Esophagus (tissue), 2 donors: ENCODE data around the gene SPOCD1. TPM values are rescaled to one million over a fixed set of nuclear protein-coding genes. Genes with fewer than 3 reads are reported as not detected.
"Not testable (repeated sequence)": the region's sequence is repeated elsewhere in the genome, so short reads cannot be mapped to it uniquely, and the experiment has no call there.

Experiments used
- H3K27ac ChIP-seq, 2 donors: one replicate each; pipeline ENCODE4 v1.5.1; 2013; ENCODE audit warnings: low read depth in 2 of 2, mild to moderate bottlenecking in 2 of 2, inconsistent platforms in 1 of 2, low read length in 1 of 2, moderate library complexity in 1 of 2
- H3K27me3 ChIP-seq, 2 donors: one replicate each; pipeline ENCODE4 v1.6.1; 2013; ENCODE audit warnings: low read length in 2 of 2, control low read depth in 1 of 2, mild to moderate bottlenecking in 1 of 2; ENCODE audit not compliant: insufficient read depth in 2 of 2, control insufficient read depth in 1 of 2
- H3K36me3 ChIP-seq, 2 donors: one replicate each; pipeline ENCODE4 v1.6.1; 2013; ENCODE audit warnings: low read length in 1 of 2; ENCODE audit not compliant: control insufficient read depth in 2 of 2, insufficient read depth in 2 of 2
- H3K4me1 ChIP-seq, 2 donors: one replicate each; pipeline ENCODE4 v1.6.1; 2013; ENCODE audit warnings: low read length in 1 of 2; ENCODE audit not compliant: control insufficient read depth in 2 of 2, insufficient read depth in 2 of 2
- H3K4me3 ChIP-seq, 2 donors: one replicate each; pipeline ENCODE4 v1.5.1; 2013; ENCODE audit warnings: low read length in 2 of 2, mild to moderate bottlenecking in 2 of 2, low read depth in 1 of 2, moderate library complexity in 1 of 2
- H3K9me3 ChIP-seq, 2 donors: one replicate each; pipeline ENCODE4 v1.6.1; 2013; ENCODE audit warnings: mild to moderate bottlenecking in 2 of 2, low read depth in 1 of 2, low read length in 1 of 2, moderate library complexity in 1 of 2; ENCODE audit not compliant: control insufficient read depth in 2 of 2, insufficient read depth in 1 of 2
- WGBS, 2 donors: extraction: QIAGEN DNeasy Blood & Tissue Kit; methylation state at CpG; one replicate each; pipeline ENCODE4 v1.1.7; 2013; 5-methylcytosine and 5-hydroxymethylcytosine counted together
- polyA plus RNA-seq, 2 donors: library from polyadenylated mRNA; stranded (reverse); fragments of 200-250 nt; gene quantifications; one replicate each; pipeline ENCODE4 v1.2.3, GENCODE V29; 2013
- donor health status: healthy with polysubstance abuse.
- donor health status: Bipolar disorder and iron deficiency.

SPOCD1 gene
- polyA plus RNA-seq, 2 donors: 0.08 to 0.13 TPM

- no peaks in the 10 kb centered on the region for H3K27me3 ChIP-seq
- no peak overlapping the region for H3K4me3 ChIP-seq
- no peak overlapping the region for H3K27ac ChIP-seq
- WGBS, 2 donors: 71 to 83% methylated on average over 9 of the region's 9 CpGs
- H3K36me3 ChIP-seq: no peaks in the 10 kb centered on the region
- no peaks in the 10 kb centered on the region for H3K4me1 ChIP-seq
- H3K9me3 ChIP-seq: no peaks in the 10 kb centered on the region
Measured at GRCh38 chr1:31831397-31832378, 15.9 kb upstream of the SPOCD1 start.

- H3K4me3 ChIP-seq: no peak overlapping the region
- WGBS, 2 donors: 65 to 89% methylated on average over 8 of the region's 8 CpGs
- no peaks in the 10 kb centered on the region for H3K4me1 ChIP-seq
Measured at GRCh38 chr1:31830511-31830910, 14.7 kb upstream of the SPOCD1 start.

GRCh38 chr1:31830065-31830464 is 14.2 kb upstream of the SPOCD1 start:
- Histone ChIP-seq H3K27ac (no peak overlapping the region), H3K9me3 (no peaks in the 10 kb centered on the region), H3K27me3 (no peaks in the 10 kb centered on the region), H3K4me3 (no peak overlapping the region), H3K4me1 (no peaks in the 10 kb centered on the region), H3K36me3 (no peaks in the 10 kb centered on the region)
- 91 to 94% methylated on average over 10 of the region's 10 CpGs for WGBS, 2 donors

More at GRCh38 chr1:31830511-31830910, 14.7 kb upstream of the SPOCD1 start:
- Histone ChIP-seq H3K36me3 (no peaks in the 10 kb centered on the region), H3K9me3 (no peaks in the 10 kb centered on the region), H3K27me3 (no peaks in the 10 kb centered on the region), H3K27ac (no peak overlapping the region)

- H3K4me3 ChIP-seq: no peak overlapping the region
- no peaks in the 10 kb centered on the region for H3K9me3 ChIP-seq
- 91 to 92% methylated on average over 13 to 15 of the region's 15 CpGs for whole genome bisulfite sequencing, 2 donors
- H3K27ac ChIP-seq: no peak overlapping the region
- no peaks in the 10 kb centered on the region for H3K4me1 ChIP-seq
- H3K36me3 ChIP-seq: no peaks in the 10 kb centered on the region
- no peaks in the 10 kb centered on the region for H3K27me3 ChIP-seq
Measured at GRCh38 chr1:31828926-31829690, 13.3 kb upstream of the SPOCD1 start.

GRCh38 chr1:31828341-31828740 is 12.5 kb upstream of the SPOCD1 start:
- 69 to 71% methylated on average over 8 of the region's 8 CpGs for WGBS, 2 donors

GRCh38 chr1:31823780-31824179 is 8.0 kb upstream of the SPOCD1 start:
- no peaks in the 10 kb centered on the region for H3K27me3 ChIP-seq
- H3K4me1 ChIP-seq: no peaks in the 10 kb centered on the region
- no peak overlapping the region for H3K4me3 ChIP-seq
- no peak overlapping the region for H3K27ac ChIP-seq
- H3K9me3 ChIP-seq: no peaks in the 10 kb centered on the region
- WGBS, 2 donors: 98% methylated on average over 4 of the region's 4 CpGs
- no peaks in the 10 kb centered on the region for H3K36me3 ChIP-seq

More at GRCh38 chr1:31828341-31828740, 12.5 kb upstream of the SPOCD1 start:
- no peak overlapping the region for H3K27ac ChIP-seq
- no peak overlapping the region for H3K4me3 ChIP-seq
- H3K27me3 ChIP-seq: no peaks in the 10 kb centered on the region
- H3K4me1 ChIP-seq: no peaks in the 10 kb centered on the region
- H3K9me3 ChIP-seq: no peaks in the 10 kb centered on the region
- H3K36me3 ChIP-seq: no peaks in the 10 kb centered on the region

- Histone ChIP-seq H3K4me3 (no peak overlapping the region), H3K27me3 (no peaks in the 10 kb centered on the region), H3K27ac (no peak overlapping the region), H3K36me3 (no peaks in the 10 kb centered on the region), H3K4me1 (no peaks in the 10 kb centered on the region), H3K9me3 (no peaks in the 10 kb centered on the region)
- 84 to 88% methylated on average over 3 of the region's 3 CpGs for WGBS, 2 donors
Measured at GRCh38 chr1:31822766-31823165, 6.9 kb upstream of the SPOCD1 start.

- not testable (repeated sequence) for H3K9me3 ChIP-seq, H3K4me3 ChIP-seq, H3K36me3 ChIP-seq, H3K27me3 ChIP-seq, H3K4me1 ChIP-seq, H3K27ac ChIP-seq
- 93% methylated on average over 7 of the region's 7 CpGs for WGBS, 2 donors
Measured at GRCh38 chr1:31820196-31820595, 4.4 kb upstream of the SPOCD1 start.

GRCh38 chr1:31818206-31818605 is 2.4 kb upstream of the SPOCD1 start:
- Histone ChIP-seq H3K9me3 (no peaks in the 10 kb centered on the region), H3K4me1 (peaks cover 0 to 4% of the 10 kb centered on the region in 2 donors), H3K27ac (no peak overlapping the region), H3K36me3 (no peaks in the 10 kb centered on the region), H3K4me3 (no peak overlapping the region), H3K27me3 (no peaks in the 10 kb centered on the region)
- 94 to 95% methylated on average over 1 of the region's 1 CpG for WGBS, 2 donors
